Measurements from ENCODE around the gene ANO2. TPM values are rescaled to one million over a fixed set of nuclear protein-coding genes. Genes with fewer than 3 reads are reported as not detected.

The ANO2 gene
- total RNA-seq, 3 donors from 2014 or later (not counting 1 experiment from before 2014, with no cell fraction given) = not detected

DNA sequence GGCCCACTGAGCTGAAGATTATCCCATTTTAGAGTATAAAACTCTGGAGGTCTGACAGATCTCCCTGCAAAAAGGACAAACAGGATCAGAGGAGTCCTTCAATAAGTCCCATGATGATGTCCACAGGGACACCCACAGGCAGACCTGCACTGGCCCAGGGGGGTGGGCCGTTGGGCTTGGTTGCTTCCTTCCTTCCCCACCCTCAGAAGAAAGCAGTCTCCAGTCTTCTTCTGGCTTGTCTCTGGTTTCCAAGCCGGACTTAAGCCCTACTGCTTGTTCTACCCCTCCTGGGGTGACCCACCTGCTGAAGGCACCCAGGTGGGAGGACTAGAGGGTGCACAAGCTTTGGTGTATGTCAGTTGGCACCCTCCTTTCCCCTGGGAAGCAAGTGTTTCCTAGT lies 209.0 kb downstream of the ANO2 start:
- Mint-ChIP-seq H3K4me3 (no peak overlapping the region), H3K27me3 (ENCODE audit: low read depth in 2 of 2) (peaks cover 0 to 3% of the 10 kb centered on the region in 2 donors), H3K4me1 (no peaks in the 10 kb centered on the region), H3K9me3 (no peaks in the 10 kb centered on the region), H3K27ac (no peak overlapping the region), H3K36me3 (no peaks in the 10 kb centered on the region)
- intact Hi-C loops (cut with micrococcal nuclease) = no loop called here
- no peaks in the 10 kb centered on the region for H3K9me3 ChIP-seq (ENCODE audit: control insufficient read depth, insufficient read depth, low read length)
- H3K27ac ChIP-seq (ENCODE audit: low read length) = no peak overlapping the region
- TF ChIP-seq, protein P1, sequence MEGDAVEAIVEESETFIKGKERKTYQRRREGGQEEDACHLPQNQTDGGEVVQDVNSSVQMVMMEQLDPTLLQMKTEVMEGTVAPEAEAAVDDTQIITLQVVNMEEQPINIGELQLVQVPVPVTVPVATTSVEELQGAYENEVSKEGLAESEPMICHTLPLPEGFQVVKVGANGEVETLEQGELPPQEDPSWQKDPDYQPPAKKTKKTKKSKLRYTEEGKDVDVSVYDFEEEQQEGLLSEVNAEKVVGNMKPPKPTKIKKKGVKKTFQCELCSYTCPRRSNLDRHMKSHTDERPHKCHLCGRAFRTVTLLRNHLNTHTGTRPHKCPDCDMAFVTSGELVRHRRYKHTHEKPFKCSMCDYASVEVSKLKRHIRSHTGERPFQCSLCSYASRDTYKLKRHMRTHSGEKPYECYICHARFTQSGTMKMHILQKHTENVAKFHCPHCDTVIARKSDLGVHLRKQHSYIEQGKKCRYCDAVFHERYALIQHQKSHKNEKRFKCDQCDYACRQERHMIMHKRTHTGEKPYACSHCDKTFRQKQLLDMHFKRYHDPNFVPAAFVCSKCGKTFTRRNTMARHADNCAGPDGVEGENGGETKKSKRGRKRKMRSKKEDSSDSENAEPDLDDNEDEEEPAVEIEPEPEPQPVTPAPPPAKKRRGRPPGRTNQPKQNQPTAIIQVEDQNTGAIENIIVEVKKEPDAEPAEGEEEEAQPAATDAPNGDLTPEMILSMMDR (IDR thresholded peaks at IDR 0.05) = no peak
- WGBS (ENCODE audit: insufficient coverage) = 69% methylated on average over 2 of the region's 2 CpGs
- no peaks in the 10 kb centered on the region for H3K36me3 ChIP-seq (ENCODE audit: control insufficient read depth, insufficient read depth, low read length)
- H3K4me1 ChIP-seq (ENCODE audit: control insufficient read depth, insufficient read depth, low read length) = no peaks in the 10 kb centered on the region
- no peak for DNase-seq
- H3K4me3 ChIP-seq (ENCODE audit: low read length) = no peak overlapping the region
- ATAC-seq = no peak
- no peaks in the 10 kb centered on the region for H3K27me3 ChIP-seq (ENCODE audit: control insufficient read depth, insufficient read depth, low read length)

DNA sequence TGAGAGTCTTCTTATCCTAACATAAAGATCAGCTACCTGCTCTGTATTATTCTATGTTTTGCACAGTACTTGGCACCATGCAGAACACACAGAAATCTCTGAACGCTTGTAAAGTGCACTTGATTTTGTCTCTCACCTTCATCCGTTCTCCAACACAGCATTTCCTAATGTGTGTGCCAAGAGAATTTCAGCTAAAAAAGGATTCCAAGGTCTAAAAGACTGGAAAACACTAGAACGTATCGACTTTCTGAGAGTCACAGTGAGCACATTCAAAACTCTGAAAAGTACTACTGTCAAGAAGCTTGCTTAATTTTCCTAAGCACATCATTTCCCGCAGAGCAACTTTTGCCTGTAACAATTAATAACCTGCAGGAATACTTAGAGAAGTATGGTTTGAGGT lies 211.1 kb downstream of the ANO2 start:
- no peak overlapping the region for H3K4me3 Mint-ChIP-seq
- no peak for ATAC-seq
- H3K27ac Mint-ChIP-seq = no peak overlapping the region
- Histone ChIP-seq H3K27ac (ENCODE audit: low read length) (no peak overlapping the region), H3K4me1 (ENCODE audit: control insufficient read depth, insufficient read depth, low read length) (no peaks in the 10 kb centered on the region), H3K36me3 (ENCODE audit: control insufficient read depth, insufficient read depth, low read length) (no peaks in the 10 kb centered on the region), H3K9me3 (ENCODE audit: control insufficient read depth, insufficient read depth, low read length) (no peaks in the 10 kb centered on the region), H3K4me3 (ENCODE audit: low read length) (no peak overlapping the region), H3K27me3 (ENCODE audit: control insufficient read depth, insufficient read depth, low read length) (no peaks in the 10 kb centered on the region)
- H3K27me3 Mint-ChIP-seq (ENCODE audit: low read depth in 2 of 2) = no peaks in the 10 kb centered on the region
- WGBS (ENCODE audit: insufficient coverage) = 94% methylated on average over 5 of the region's 5 CpGs
- no peak for DNase-seq
- no peaks in the 10 kb centered on the region for H3K4me1 Mint-ChIP-seq
- intact Hi-C loops (cut with micrococcal nuclease) = no loop called here
- no peaks in the 10 kb centered on the region for H3K36me3 Mint-ChIP-seq
- no peaks in the 10 kb centered on the region for H3K9me3 Mint-ChIP-seq
- TF ChIP-seq, protein P1 (IDR thresholded peaks at IDR 0.05) = no peak

DNA sequence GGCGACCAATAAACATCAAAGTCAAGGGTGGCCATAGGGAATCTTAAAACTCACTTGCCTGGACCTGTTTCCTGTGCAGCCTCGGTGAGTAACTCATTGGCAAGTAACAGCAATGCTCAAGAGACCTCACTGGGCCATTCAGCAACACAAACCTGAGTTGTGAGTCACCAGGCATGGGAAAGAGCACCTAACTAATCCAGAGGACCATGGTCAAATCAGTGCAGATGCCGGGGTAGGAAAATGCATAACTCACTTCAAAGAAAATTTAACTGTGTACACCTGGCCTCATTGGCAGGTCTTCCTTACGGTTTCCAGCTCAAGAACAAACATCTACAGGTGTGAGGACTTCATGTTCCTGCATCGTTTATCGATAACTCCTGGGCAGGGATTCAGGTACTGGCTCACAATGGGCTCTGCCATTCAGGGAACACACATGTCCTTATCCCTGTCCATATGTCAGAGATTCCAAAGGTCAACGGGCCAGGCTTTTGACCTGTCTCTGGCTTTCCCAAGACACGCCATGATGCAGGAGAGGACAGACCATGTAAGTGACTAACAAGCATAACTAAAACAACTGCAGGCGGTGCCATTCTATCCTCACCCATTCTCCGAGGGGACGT lies 211.8 kb downstream of the ANO2 start:
- intact Hi-C loops (cut with micrococcal nuclease) = no loop called here
- 87% methylated on average over 11 of the region's 11 CpGs for WGBS (ENCODE audit: insufficient coverage)
- Histone ChIP-seq H3K27me3 (ENCODE audit: control insufficient read depth, insufficient read depth, low read length) (no peaks in the 10 kb centered on the region), H3K27ac (ENCODE audit: low read length) (no peak overlapping the region), H3K9me3 (ENCODE audit: control insufficient read depth, insufficient read depth, low read length) (no peaks in the 10 kb centered on the region), H3K36me3 (ENCODE audit: control insufficient read depth, insufficient read depth, low read length) (no peaks in the 10 kb centered on the region), H3K4me1 (ENCODE audit: control insufficient read depth, insufficient read depth, low read length) (no peaks in the 10 kb centered on the region), H3K4me3 (ENCODE audit: low read length) (no peak overlapping the region)
- Mint-ChIP-seq H3K36me3 (no peaks in the 10 kb centered on the region), H3K27ac (no peak overlapping the region), H3K27me3 (ENCODE audit: low read depth in 2 of 2) (no peaks in the 10 kb centered on the region), H3K9me3 (no peaks in the 10 kb centered on the region), H3K4me1 (no peaks in the 10 kb centered on the region), H3K4me3 (no peak overlapping the region)
- no peak for DNase-seq
- TF ChIP-seq, protein P1 (IDR thresholded peaks at IDR 0.05) = no peak
- ATAC-seq = no peak

DNA sequence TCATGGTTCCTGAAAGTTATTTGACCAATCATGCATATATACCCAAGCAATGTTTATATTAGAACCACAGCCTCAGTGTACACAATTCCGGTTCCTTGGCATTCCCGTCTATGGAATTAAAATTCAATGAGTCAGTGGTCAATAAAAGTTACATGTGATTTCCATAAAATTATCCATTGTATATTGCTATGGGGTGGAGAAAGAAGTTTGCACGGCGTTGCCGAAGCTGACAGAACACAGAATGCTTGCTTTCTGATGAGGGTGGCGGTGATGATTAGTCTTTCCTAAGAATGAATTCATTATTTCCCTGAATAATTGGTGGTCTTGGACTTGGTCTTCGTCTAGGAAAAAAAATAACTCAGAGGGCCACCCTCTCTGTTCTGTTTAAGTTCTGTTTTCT lies 214.1 kb downstream of the ANO2 start:
- Histone ChIP-seq H3K27ac (ENCODE audit: low read length) (no peak overlapping the region), H3K36me3 (ENCODE audit: control insufficient read depth, insufficient read depth, low read length) (no peaks in the 10 kb centered on the region), H3K9me3 (ENCODE audit: control insufficient read depth, insufficient read depth, low read length) (no peaks in the 10 kb centered on the region), H3K4me1 (ENCODE audit: control insufficient read depth, insufficient read depth, low read length) (no peaks in the 10 kb centered on the region), H3K27me3 (ENCODE audit: control insufficient read depth, insufficient read depth, low read length) (no peaks in the 10 kb centered on the region), H3K4me3 (ENCODE audit: low read length) (no peak overlapping the region)
- DNase-seq (no peak), ATAC-seq (no peak)
- H3K27me3 Mint-ChIP-seq (ENCODE audit: low read depth in 2 of 2) = peaks cover 0 to 6% of the 10 kb centered on the region in 2 donors
- no peak overlapping the region for H3K27ac Mint-ChIP-seq
- WGBS (ENCODE audit: insufficient coverage) = 98% methylated on average over 7 of the region's 7 CpGs
- no peaks in the 10 kb centered on the region for H3K9me3 Mint-ChIP-seq
- no peaks in the 10 kb centered on the region for H3K36me3 Mint-ChIP-seq
- TF ChIP-seq, protein P1 (IDR thresholded peaks at IDR 0.05) = no peak
- no peaks in the 10 kb centered on the region for H3K4me1 Mint-ChIP-seq
- no peak overlapping the region for H3K4me3 Mint-ChIP-seq
- intact Hi-C loops (cut with micrococcal nuclease) = no loop called here
